GM10266 (cell line): ENCODE results near the gene HEPH.
"Not testable (repeated sequence)": the region's sequence is repeated elsewhere in the genome, so short reads cannot be mapped to it uniquely, and the experiment has no call there.

Experiments
- DNase-seq: peaks from one replicate; pipeline ENCODE4 v3.0.0; 2012; ENCODE audit errors: extremely low spot score
- TF ChIP-seq, protein P1 (sequence below): IDR thresholded peaks from 2 replicates; pipeline ENCODE4 v1.5.1; 2012; ENCODE audit warnings: mild to moderate bottlenecking, low read depth; ENCODE audit not compliant: control insufficient read depth, insufficient read depth; ENCODE audit errors: missing control alignments

The HEPH gene, protein sequence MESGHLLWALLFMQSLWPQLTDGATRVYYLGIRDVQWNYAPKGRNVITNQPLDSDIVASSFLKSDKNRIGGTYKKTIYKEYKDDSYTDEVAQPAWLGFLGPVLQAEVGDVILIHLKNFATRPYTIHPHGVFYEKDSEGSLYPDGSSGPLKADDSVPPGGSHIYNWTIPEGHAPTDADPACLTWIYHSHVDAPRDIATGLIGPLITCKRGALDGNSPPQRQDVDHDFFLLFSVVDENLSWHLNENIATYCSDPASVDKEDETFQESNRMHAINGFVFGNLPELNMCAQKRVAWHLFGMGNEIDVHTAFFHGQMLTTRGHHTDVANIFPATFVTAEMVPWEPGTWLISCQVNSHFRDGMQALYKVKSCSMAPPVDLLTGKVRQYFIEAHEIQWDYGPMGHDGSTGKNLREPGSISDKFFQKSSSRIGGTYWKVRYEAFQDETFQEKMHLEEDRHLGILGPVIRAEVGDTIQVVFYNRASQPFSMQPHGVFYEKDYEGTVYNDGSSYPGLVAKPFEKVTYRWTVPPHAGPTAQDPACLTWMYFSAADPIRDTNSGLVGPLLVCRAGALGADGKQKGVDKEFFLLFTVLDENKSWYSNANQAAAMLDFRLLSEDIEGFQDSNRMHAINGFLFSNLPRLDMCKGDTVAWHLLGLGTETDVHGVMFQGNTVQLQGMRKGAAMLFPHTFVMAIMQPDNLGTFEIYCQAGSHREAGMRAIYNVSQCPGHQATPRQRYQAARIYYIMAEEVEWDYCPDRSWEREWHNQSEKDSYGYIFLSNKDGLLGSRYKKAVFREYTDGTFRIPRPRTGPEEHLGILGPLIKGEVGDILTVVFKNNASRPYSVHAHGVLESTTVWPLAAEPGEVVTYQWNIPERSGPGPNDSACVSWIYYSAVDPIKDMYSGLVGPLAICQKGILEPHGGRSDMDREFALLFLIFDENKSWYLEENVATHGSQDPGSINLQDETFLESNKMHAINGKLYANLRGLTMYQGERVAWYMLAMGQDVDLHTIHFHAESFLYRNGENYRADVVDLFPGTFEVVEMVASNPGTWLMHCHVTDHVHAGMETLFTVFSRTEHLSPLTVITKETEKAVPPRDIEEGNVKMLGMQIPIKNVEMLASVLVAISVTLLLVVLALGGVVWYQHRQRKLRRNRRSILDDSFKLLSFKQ

DNA sequence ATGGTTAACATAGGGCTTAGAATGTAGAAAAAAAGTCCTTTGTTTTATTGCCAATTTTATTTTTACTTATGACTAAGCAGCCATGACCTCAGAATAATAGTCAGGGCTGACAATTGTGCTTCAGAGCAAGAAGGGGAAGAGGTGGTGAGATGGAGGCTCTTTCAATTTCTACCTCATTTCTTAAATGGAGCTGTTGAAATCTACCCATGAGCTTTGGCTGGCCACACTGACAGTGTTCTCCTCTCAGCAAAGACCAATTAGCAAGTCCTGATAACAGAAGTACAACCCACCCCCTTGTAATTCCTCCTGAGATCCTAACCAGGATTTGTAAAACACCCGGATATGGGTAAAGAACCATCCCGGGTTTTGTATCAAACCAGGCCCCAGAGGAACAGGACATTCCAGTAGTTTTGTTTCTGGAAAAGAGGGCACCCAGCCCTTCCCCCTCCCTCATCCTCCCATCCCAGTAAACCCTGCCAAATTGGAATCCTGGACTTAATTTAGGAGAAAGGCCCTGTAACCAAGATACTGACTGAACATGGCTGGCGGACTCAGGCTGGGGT is at the start of gene HEPH:
HEPH (plus strand) TSS at position 399 of the 563 bp plus-strand sequence. CDS start 6,324 bp downstream, outside the sequence.
- DNase-seq = peak; percentile 9
- TF ChIP-seq, protein P1, sequence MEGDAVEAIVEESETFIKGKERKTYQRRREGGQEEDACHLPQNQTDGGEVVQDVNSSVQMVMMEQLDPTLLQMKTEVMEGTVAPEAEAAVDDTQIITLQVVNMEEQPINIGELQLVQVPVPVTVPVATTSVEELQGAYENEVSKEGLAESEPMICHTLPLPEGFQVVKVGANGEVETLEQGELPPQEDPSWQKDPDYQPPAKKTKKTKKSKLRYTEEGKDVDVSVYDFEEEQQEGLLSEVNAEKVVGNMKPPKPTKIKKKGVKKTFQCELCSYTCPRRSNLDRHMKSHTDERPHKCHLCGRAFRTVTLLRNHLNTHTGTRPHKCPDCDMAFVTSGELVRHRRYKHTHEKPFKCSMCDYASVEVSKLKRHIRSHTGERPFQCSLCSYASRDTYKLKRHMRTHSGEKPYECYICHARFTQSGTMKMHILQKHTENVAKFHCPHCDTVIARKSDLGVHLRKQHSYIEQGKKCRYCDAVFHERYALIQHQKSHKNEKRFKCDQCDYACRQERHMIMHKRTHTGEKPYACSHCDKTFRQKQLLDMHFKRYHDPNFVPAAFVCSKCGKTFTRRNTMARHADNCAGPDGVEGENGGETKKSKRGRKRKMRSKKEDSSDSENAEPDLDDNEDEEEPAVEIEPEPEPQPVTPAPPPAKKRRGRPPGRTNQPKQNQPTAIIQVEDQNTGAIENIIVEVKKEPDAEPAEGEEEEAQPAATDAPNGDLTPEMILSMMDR = no peak

DNA sequence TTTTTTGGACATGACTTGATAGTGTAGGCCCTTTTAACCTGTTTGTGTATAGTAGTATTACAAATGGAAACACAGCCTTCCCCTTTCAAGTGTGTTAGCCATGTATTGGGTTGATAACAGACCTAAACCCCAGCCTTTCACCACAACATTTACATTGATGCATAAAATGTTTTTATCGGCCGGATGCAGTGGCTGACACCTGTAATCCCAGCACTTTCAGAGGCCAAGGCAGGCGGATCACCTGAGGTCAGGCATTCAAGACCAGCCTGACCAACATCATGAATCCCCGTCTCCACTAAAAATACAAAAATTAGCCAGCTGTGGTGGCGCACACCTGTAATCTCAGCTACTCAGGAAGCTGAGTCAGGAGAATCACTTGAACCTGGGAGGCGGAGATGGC is 45.3 kb upstream of the HEPH start:
- not testable (repeated sequence) for DNase-seq

DNA sequence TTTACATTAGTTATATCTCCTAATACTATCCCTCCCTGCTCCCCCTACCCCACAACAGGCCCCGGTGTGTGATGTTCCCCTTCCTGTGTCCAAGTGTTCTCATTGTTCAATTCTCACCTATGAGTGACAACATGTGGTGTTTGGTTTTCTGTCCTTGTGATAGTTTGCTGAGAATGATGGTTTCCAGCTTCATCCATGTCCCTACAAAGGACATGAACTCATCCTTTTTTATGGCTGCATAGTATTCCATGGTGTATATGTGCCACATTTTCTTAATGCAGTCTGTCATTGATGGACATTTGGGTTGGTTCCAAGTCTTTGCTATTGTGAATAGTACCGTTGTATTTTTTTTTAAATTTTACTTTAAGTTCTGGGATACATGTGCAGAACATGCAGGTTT is 42.7 kb upstream of the HEPH start:
- not testable (repeated sequence) for DNase-seq

DNA sequence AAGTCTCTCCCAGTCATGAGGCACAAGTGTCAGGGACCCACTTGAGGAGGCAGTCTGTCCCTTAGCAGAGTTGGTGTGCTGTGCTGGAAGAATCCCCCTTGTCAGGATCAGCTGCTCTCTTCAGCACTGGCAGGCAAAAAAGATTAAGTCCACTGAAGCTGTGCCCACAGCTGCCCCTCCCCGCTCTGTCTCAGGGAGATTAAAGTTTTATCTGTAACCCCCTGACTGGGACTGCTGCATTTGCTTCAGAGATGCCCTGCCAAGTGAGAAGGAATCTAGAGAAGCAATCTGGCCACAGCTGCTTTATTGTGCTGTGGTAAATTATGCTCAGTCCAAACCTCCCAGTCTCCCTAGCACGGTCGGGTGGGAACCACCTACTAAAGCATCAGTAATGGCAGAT is 37.4 kb upstream of the HEPH start:
- DNase-seq = no peak
- TF ChIP-seq, protein P1 = no peak

DNA sequence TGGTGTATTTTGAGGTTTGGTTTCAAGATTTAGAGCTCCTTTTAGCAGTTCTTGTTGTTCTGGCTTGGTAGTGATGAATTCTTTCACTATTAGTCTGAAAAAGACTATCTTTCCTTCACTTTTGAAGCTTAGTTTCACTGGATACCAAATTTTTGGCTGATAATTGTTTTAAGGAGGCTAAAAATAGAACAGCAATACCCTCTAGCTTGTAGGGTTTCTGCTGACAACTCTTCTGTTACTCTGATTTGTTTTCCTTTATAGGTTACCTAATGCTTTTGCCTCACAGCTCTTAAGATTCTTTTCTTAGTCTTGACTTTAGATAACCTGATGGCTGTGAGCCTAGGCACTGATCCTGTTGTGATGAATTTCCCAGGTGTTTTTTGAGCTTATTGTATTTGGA is 33.6 kb upstream of the HEPH start:
- no peak for DNase-seq
- TF ChIP-seq, protein P1 = no peak

DNA sequence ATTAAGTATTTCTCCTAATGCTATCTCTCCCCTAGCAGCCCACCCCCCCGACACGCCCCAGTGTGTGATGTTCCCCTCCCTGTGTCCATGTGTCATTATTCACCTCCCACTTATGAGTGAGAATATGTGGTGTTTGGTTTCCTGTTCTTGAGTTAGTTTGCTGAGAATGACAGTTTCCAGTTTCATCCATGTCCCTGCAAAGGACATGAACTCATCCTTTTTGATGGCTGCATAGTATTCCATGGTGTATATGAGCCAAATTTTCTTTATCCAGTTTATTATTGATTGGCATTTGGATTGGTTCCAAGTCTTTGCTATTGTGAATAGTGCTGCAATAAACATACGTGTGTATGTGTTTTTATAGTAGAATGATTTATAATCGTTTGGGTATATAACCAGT is 28.8 kb upstream of the HEPH start:
- not testable (repeated sequence) for DNase-seq

DNA sequence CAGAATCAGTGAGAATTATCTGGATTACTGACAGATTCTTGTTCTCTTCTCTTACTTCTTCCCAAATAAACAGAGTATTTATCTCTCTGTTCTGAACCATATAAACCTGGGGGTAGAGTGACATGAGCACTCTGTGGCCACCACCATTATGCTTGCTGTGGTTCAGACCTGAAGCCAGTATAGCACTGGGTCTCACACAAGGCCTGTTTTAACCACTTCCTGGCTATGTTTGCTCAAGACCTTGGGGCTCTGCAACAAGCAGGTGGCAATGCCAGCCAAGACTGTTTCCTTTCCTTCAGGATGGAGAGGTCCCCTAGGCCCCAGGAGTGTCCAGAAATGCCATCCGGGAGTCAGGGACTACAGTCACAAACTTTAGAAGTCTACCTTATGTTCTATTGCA is 21.7 kb upstream of the HEPH start:
- DNase-seq = no peak
- TF ChIP-seq, protein P1 = no peak

DNA sequence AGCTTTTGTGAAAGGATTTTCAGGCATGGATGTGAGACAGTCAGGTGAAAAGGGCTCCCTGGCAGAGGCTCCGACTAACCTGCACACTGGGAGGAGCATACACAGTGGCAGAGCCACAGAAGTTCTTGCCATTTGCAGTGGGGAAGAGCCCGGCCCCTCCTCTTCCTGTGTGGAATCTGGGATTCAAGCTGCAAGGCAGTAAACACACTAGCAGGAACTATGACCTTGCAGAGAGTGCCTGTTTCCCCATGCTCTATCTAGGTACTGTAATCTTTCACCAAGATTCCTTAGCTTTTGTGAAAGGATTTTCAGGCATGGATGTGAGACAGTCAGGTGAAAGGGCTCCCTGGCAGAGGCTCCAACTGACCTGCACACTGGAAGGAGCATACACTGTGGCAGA is 19.8 kb upstream of the HEPH start:
- TF ChIP-seq, protein P1 = no peak

More for the DNA sequence above, 19.8 kb upstream of the HEPH start:
- no peak for DNase-seq
